GM12892 (cell line): ENCODE measurements around the gene PMM1.
"Not testable (repeated sequence)": the region's sequence is repeated elsewhere in the genome, so short reads cannot be mapped to it uniquely, and the experiment has no call there.

Experiments used
- DNase-seq: peaks from one replicate; pipeline ENCODE4 v3.0.0; 2011; ENCODE audit not compliant: insufficient read length
- FAIRE-seq: peaks from 2 replicates; lab custom pipeline; 2011; peaks lifted over from hg19 to GRCh38; lab: Jason Lieb, UNC
- POLR2A ChIP-seq: IDR thresholded peaks from 2 replicates; pipeline ENCODE4 v1.6.1; 2011; ENCODE audit warnings: low read depth, low read length, control low read depth
- POLR2AphosphoS5 ChIP-seq: IDR thresholded peaks from 2 replicates; pipeline ENCODE4 v1.6.1; 2011; ENCODE audit warnings: low read depth, low read length, control low read depth
- TAF1 ChIP-seq: IDR thresholded peaks from 2 replicates; pipeline ENCODE4 v1.6.1; 2011; ENCODE audit warnings: low read depth, mild to moderate bottlenecking, control low read depth, low read length, borderline replicate concordance

Gene PMM1

DNA sequence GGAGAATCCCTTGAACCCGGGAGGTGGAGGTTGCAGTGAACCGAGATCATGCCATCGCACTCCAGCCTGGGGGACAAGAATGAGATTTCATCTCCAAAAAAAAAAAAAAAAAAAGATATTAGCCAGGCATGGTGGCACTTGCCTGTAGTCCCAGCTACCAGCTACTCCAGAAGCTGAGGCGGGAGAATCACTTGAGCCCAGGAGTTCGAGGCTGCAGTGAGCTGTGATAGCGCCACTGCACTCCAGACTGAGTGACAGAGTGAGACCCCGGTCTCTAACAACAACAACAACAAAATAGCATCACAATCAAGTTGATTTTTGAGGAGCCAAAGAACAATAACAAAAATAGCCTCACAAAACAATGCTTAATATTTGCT lies 2.3 kb downstream of the PMM1 start:
- no peak for FAIRE-seq
- no peak for TF ChIP-seq TAF1
- no peak for TF ChIP-seq POLR2AphosphoS5
- no peak for TF ChIP-seq POLR2A
- DNase-seq: no peak

DNA sequence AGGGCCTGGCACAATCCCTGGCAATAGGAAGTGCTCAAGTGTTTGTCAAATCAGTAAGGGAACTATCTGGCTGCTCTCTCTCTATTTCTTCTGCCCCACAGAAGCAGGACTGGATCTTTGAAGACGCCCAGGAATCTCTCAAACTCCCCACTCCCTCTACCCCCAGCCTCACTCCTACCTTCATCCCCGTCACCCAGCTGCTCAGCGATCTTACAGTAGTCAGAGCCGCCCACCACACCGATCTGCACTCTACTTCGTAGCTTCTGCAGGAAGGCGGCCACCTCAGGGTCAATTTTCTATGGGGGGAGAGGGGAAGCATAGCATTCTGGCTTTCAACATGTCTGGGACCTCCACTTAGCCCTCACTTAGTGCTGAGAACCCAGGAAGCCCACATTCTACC lies 3.7 kb downstream of the PMM1 start:
- TF ChIP-seq POLR2AphosphoS5: no peak
- TF ChIP-seq POLR2A: no peak
- no peak for TF ChIP-seq TAF1
- DNase-seq (no peak), FAIRE-seq (no peak)

DNA sequence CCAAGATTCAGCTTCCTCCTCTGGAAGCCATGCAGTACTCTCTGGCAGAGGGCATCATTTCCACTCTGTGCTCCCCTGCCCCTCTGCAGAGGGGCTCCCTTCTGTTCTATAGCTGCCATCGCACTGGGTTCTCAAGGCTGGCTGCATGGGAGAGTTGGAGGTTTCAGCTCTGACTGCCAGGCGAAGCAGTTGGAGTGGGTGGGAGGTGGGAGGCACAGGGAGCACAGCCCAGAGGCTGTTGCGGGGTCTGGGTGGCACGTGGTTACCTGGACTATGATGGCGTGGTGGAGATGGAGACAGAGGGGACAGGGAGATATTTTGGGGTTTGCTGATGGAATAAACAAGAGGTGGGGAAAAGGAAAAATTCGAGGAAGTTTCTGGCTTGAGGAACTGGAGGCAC lies 4.8 kb downstream of the PMM1 start:
- no peak for TF ChIP-seq POLR2A
- no peak for TF ChIP-seq TAF1
- TF ChIP-seq POLR2AphosphoS5: no peak
- FAIRE-seq (no peak), DNase-seq (no peak)

DNA sequence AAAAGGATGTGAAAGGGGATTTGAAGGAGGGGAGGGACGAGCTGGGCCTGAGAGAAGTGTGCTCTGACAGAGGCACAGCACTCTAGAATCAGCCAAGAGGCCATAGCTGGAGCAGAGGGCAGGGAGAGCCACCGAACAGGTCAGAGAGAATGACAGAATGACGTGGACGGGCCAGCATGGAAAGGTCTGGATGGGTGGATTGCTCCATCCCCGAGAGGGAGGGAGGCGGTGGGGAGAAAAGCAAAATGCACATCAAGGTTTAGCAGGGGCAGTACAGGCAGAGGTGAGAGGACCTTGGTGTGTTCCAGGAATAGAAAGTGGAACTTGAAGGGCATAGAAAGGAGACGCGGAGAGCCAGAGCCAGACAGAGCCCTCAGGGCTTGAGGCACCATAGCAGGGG lies 6.9 kb downstream of the PMM1 start:
- FAIRE-seq: no peak
- no peak for DNase-seq
- no peak for TF ChIP-seq POLR2A
- no peak for TF ChIP-seq TAF1
- TF ChIP-seq POLR2AphosphoS5: no peak

DNA sequence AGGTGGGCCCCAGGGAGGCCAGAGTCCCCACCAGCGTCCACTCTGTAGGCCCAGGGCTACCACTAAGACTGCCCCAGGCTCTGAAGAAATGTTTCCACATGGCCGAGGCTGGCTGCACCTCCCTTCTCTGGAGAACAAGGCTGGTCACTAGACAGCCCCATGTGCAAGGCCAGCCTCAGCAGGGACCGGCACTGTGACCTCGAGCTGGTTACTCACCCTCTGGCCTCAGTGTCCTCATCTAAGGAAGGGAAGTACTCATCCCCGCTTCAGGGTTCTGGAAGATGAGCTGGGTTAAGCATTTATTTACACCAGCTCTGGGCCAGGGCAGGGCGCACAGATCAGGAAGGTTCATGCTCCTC lies 9.7 kb downstream of the PMM1 start:
- TF ChIP-seq TAF1: no peak
- no peak for TF ChIP-seq POLR2A
- no peak for TF ChIP-seq POLR2AphosphoS5
- DNase-seq (no peak), FAIRE-seq (no peak)

DNA sequence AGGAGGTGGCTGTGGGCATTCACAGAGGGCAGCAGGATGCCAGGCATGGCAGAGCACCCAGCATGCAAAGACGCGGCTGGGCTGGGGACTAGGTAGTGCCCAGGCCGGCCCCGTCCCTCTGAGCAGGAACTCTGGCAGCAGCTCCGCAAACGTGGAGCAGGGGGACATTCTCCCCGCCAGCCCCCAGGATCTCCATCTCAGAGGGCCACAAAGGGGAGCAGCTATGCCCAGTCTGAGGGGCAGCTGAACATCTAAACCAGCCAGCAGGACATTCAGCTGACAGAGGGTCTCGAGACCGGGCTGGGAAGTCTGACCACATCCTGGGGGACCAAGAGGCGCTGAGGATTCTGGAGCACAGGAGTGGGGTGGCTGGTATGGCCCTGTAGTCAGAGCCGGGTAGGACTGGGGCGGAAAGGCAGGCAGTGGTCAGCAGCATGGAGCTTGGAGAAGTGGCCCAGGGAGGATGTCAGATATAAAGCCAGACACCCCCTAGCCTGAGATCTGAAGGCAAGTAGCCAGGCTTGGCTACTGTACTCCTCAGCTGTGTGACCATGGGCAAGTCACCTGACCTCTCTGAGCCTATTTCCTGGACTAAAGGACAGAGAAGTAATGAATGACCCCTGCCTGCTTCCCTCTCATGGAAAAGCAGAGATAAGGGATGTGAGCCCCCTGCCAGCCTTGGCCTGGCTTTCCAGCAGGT lies 10.2 kb downstream of the PMM1 start:
- no peak for DNase-seq
- TF ChIP-seq POLR2AphosphoS5: no peak
- no peak for TF ChIP-seq TAF1
- no peak for TF ChIP-seq POLR2A
- FAIRE-seq: no peak

DNA sequence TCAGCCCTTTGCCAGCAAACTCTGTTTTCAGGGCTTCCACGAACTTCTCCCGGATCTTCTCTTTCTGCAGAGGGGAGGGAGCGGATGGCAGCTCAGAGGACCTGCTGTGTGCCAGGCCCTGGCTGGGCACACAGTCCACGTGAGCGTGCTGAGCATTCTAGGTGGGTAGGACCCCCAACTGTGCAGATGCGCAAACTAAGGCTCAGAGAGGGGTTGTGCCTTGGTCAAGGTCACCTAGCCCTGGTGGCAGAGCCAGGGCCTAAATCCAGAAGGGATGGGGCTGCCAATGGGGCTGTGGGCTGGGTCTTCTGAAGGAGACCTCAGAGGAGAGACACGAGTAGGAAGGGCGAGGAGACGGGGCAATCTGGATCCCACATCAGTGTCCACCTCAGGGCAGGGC lies 10.8 kb downstream of the PMM1 start:
- TF ChIP-seq TAF1 (no peak), POLR2A (no peak), POLR2AphosphoS5 (no peak)
- FAIRE-seq (no peak), DNase-seq (no peak)

DNA sequence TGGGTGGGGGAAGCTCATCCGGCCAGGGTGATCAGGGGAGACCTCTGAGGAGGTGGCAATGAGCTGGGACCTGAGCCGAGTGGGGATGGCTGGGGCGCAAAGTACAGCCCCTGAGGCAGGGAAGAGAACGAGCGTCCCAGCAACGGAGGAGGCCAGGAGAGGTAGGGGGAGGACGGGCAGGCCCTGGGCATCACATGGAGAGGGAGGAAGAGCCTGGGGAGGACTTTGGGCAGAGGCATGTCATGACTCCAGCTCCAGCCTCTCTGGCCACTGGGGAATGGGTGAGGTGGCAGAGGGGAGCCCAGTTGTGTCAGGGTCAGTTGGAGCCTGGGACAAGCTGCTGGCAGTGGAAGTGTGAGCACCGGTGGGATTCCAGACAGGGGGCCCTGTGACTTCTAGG lies 11.5 kb downstream of the PMM1 start:
- DNase-seq (no peak), FAIRE-seq (no peak)
- TF ChIP-seq TAF1: no peak
- no peak for TF ChIP-seq POLR2AphosphoS5
- no peak for TF ChIP-seq POLR2A

DNA sequence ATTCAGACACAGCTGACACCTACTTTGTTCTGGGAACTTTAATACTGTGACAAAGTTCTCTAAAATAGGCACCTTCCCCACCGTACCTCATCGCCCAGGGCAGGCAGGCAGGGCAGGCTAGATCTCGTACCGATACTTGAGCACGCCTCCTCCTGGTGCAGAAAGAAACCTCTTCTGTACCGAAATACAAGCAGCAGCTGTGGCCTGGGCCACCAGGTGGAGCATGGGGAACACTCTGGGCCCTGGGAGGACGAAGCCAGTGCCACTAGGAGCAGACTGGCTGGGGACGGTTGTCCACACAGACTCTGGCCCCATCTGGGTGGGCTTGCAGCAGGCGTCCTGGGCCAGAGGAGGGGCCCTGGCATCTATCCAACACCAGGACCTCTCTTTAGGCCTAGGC lies 12.8 kb downstream of the PMM1 start:
- DNase-seq (peak; percentile 50), FAIRE-seq (no peak)
- no peak for TF ChIP-seq TAF1
- TF ChIP-seq POLR2AphosphoS5: no peak
- no peak for TF ChIP-seq POLR2A

DNA sequence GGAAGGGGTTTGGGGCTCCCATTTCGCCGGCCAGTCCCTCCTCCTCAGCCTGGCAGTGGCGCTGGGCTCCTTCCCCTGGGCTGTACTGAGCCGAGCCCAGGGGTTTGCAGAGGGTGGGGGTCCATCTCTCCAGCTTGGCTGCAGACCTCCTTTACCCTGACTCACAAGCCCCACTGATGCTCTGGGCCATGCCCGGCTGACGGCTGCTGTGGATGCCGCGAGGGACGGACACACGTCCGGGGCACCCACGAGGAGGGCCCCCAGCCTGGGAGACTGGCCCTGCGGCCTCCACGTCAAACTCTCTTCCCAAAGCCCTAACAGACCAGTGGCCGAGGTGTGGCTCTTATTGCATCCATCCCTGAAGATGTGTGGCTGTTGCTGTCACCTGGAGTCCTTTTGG lies 14.1 kb downstream of the PMM1 start:
- no peak for FAIRE-seq
- TF ChIP-seq POLR2AphosphoS5 (no peak), POLR2A (no peak), TAF1 (no peak)

DNA sequence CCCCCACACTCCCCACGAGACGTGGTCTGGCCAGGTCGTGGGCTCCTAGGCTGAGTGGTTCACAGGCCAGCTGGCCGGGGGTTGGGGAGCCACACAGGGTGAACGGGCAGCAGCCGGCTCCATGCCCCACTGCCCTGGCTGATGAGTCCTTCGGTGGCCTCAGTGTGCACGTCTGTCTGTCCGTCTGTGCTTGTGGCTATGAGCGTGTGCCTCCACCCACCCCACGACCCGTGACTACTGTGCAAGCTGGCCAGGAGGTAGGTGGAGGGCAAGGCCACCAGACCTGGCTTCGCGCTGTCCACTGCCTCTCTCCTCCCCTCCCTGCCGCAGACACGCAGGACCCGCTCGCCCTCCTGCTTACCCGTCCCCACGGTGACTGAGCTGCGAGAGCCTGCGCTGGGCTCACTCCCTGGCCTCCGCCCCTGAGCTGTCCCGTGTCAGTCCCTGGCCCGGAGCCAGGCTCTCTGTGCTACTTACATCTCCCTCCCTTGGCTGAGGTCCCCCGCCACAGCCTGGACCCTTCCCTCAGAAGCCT lies 14.7 kb downstream of the PMM1 start:
- DNase-seq (no peak), FAIRE-seq (no peak)
- TF ChIP-seq POLR2AphosphoS5: no peak
- TF ChIP-seq POLR2A: no peak
- no peak for TF ChIP-seq TAF1

More for the DNA sequence above, 14.1 kb downstream of the PMM1 start:
- DNase-seq: no peak

DNA sequence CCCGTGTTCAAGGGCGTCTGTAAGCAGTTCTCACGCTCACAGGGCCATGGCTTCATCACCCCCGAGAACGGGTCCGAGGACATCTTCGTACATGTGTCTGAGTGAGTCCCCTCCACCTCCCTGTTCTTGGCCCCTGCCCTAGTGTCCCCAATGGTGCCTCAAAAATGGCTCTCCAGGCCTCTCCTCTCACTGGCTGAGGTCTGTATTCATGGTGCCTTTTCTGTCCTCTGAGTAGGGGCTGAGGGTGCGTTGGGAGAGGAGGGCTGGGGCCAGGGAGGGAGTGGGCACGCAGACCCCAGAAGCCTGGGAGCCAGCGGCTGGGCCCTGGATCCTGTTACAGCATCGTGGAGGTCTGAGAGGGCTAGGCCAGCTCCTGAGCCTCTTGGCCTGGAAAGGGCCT lies 16.0 kb downstream of the PMM1 start:
- FAIRE-seq: no peak
- DNase-seq: no peak
- no peak for TF ChIP-seq TAF1
- no peak for TF ChIP-seq POLR2A
- TF ChIP-seq POLR2AphosphoS5: no peak

DNA sequence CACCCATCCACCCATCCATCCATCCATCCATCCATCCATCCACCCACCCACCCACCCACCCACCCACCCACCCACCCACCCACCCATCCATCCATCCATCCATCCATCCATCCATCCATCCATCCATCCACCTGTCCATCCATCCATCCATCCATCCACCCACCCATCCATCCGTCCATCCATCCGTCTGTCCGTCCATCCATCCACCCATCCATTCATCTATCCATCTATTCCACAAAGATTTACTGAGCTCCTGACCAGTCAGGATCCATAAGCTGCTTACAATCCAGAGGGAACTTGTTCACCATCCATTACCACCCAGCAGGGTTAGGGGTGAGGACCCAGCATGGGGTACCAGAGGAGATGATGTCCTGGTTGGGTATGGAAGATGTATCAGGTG lies 17.3 kb downstream of the PMM1 start:
- FAIRE-seq, DNase-seq: not testable (repeated sequence)

DNA sequence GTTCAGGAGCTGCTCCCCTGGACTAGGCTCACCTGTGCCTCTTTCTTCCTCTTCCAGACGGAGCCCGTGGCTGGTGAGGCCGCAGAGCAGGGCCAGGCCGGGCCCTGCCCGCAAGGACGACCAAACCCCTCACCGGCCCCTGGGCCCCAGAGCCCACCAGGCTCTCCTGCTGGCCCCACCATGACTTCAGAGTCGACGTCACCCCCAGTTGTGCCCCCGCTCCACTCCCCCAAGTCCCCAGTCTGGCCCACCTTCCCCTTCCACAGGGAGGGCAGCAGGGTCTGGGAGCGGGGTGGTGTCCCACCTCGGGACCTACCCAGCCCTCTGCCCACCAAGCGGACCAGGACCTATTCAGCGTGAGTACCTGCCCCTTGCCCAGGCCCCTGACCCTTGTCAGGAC lies 17.9 kb downstream of the PMM1 start:
- no peak for TF ChIP-seq POLR2AphosphoS5
- no peak for TF ChIP-seq POLR2A
- TF ChIP-seq TAF1: no peak
- no peak for FAIRE-seq
- DNase-seq: no peak
